Smooth muscle cell (in vitro differentiated cells): Measurements from ENCODE around the gene POLRMT. TPM values are rescaled to one million over a fixed set of nuclear protein-coding genes. Genes with fewer than 3 reads are reported as not detected.
A peak's percentile ranks its signal among the peaks of the same experiment; 100 is the strongest.

ENCODE experiments used
- DNase-seq: peaks from one replicate; lab custom pipeline; 2025; ENCODE audit not compliant: unreplicated experiment; lab: John Stamatoyannopoulos, UW
- H2AFZ ChIP-seq: fragments of 200-600 bp; sonication (generic); 2 replicates; pipeline ENCODE4 v1.6.0; 2016; ENCODE audit warnings: antibody characterized with exemption, low read depth, mild to moderate bottlenecking
- H3F3A ChIP-seq: fragments of 200-600 bp; sonication (generic); 2 replicates; pipeline ENCODE4 v1.6.0; 2017; ENCODE audit warnings: antibody characterized with exemption, low read depth
- H3K27ac ChIP-seq: fragments of 200-600 bp; sonication (generic); 2 replicates; pipeline ENCODE4 v1.5.1; 2016; ENCODE audit warnings: low read depth, mild to moderate bottlenecking
- H3K27me3 ChIP-seq: fragments of 200-600 bp; sonication (generic); 2 replicates; pipeline ENCODE4 v1.6.1; 2016; ENCODE audit warnings: low read depth, mild to moderate bottlenecking
- H3K36me3 ChIP-seq: fragments of 200-600 bp; sonication (generic); 2 replicates; pipeline ENCODE4 v1.5.1; 2016; ENCODE audit warnings: low read depth
- H3K4me1 ChIP-seq: fragments of 200-600 bp; sonication (generic); 2 replicates; pipeline ENCODE4 v1.5.1; 2016; ENCODE audit warnings: low read depth
- H3K4me2 ChIP-seq: fragments of 200-600 bp; sonication (generic); 2 replicates; pipeline ENCODE4 v1.6.0; 2016; ENCODE audit warnings: mild to moderate bottlenecking
- H3K4me3 ChIP-seq: fragments of 200-600 bp; sonication (generic); 2 replicates; pipeline ENCODE4 v1.5.1; 2016; ENCODE audit warnings: mild to moderate bottlenecking
- H3K79me2 ChIP-seq: fragments of 200-600 bp; sonication (generic); 2 replicates; pipeline ENCODE4 v1.6.0; 2016; ENCODE audit warnings: low read depth, mild to moderate bottlenecking
- H3K9ac ChIP-seq: fragments of 200-600 bp; sonication (generic); 2 replicates; pipeline ENCODE4 v1.6.0; 2016; ENCODE audit warnings: low read depth
- H3K9me3 ChIP-seq: fragments of 200-600 bp; sonication (generic); replicated peaks from 2 replicates; pipeline ENCODE4 v1.5.1; 2016; ENCODE audit warnings: low read depth
- H4K20me1 ChIP-seq: fragments of 200-600 bp; sonication (generic); 2 replicates; pipeline ENCODE4 v1.6.0; 2016; ENCODE audit warnings: low read depth
- CTCF ChIP-seq: fragments of 200-600 bp; sonication (generic); IDR thresholded peaks from 2 replicates; pipeline ENCODE4 v1.5.1; 2017; ENCODE audit warnings: borderline replicate concordance, mild to moderate bottlenecking, antibody characterized with exemption; ENCODE audit not compliant: insufficient read depth, poor library complexity, severe bottlenecking
- WGBS: methylation state at CpG from one replicate; pipeline ENCODE4 v1.1.7; 2016; ENCODE audit warnings: low lambda C conversion rate; 5-methylcytosine and 5-hydroxymethylcytosine counted together
- polyA plus RNA-seq: library from polyadenylated mRNA; unstranded; fragments of >200 nt; fragmentation: Nextera tagmentation; extraction: Ambion mirVana; gene quantifications from 2 replicates; pipeline ENCODE4 v1.2.1, GENCODE V29; 2016
- total RNA-seq: library from RNA; depleted of rRNA; stranded (reverse); fragments of >200 nt; gene quantifications from 2 replicates; pipeline ENCODE4 v1.2.3, GENCODE V29; 2014

POLRMT gene
- total RNA-seq = 15.2 and 23.8 TPM in 2 replicates
- 65.3 and 74.2 TPM in 2 replicates for polyA plus RNA-seq

GRCh38 chr19:633068-633785 lies at the start of gene POLRMT:
TSS of gene POLRMT (minus strand) at chr19:633537. CDS start at chr19:633512, 25 bp downstream.
- peak; percentile 91 for DNase-seq
- H3F3A ChIP-seq = no peaks in the 10 kb centered on the region
- H3K4me2 ChIP-seq = peak within 1 kb of the TSS; percentile 98
- H3K27ac ChIP-seq = peak within 1 kb of the TSS; percentile 79
- H3K79me2 ChIP-seq = peaks cover 9% of the 10 kb centered on the region
- H3K4me1 ChIP-seq = peaks cover 7% of the 10 kb centered on the region
- H3K36me3 ChIP-seq = no peaks in the 10 kb centered on the region
- WGBS = 1% methylated on average over 65 of the region's 67 CpGs
- no peaks in the 10 kb centered on the region for H4K20me1 ChIP-seq
- peak within 1 kb of the TSS; percentile 88 for H3K4me3 ChIP-seq
- H2AFZ ChIP-seq = peak within 1 kb of the TSS; percentile 99
- TF ChIP-seq CTCF = no peak
- no peaks in the 10 kb centered on the region for H3K27me3 ChIP-seq
- H3K9me3 ChIP-seq = no peaks in the 10 kb centered on the region
- peak within 1 kb of the TSS; percentile 83 for H3K9ac ChIP-seq

DNA sequence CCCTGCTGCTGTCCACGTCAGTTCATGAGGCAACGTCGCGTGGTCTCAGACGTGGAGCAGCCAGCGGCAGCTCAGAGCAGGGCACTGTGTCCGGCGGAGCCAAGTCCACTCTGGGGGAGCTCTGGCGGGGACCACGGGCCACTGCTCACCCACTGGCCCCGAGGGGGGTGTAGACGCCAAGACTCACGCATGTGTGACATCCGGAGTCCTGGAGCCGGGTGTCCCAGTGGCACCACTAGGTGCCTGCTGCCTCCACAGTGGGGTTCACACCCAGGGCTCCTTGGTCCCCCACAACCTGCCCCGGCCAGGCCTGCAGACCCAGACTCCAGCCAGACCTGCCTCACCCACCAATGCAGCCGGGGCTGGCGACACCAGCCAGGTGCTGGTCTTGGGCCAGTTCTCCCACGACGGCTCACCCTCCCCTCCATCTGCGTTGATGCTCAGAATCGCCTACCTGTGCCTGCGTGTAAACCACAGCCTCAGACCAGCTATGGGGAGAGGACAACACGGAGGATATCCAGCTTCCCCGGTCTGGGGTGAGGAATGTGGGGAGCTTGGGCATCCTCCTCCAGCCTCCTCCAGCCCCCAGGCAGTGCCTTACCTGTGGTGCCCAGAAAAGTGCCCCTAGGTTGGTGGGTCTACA lies 49.5 kb upstream of the POLRMT start:
- H2AFZ ChIP-seq = no peak overlapping the region
- peaks cover 26% of the 10 kb centered on the region for H4K20me1 ChIP-seq
- H3K4me1 ChIP-seq = peaks cover 10% of the 10 kb centered on the region
- no peak overlapping the region for H3K4me2 ChIP-seq
- H3K9ac ChIP-seq = no peak overlapping the region
- no peaks in the 10 kb centered on the region for H3K36me3 ChIP-seq
- no peak overlapping the region for H3K4me3 ChIP-seq
- H3K79me2 ChIP-seq = peaks cover 12% of the 10 kb centered on the region
- H3K9me3 ChIP-seq = no peaks in the 10 kb centered on the region
- peaks cover 14% of the 10 kb centered on the region for H3F3A ChIP-seq
- no peaks in the 10 kb centered on the region for H3K27me3 ChIP-seq
- DNase-seq = no peak
- H3K27ac ChIP-seq = no peak overlapping the region
- TF ChIP-seq CTCF = no peak
- WGBS = 96% methylated on average over 23 of the region's 25 CpGs

DNA sequence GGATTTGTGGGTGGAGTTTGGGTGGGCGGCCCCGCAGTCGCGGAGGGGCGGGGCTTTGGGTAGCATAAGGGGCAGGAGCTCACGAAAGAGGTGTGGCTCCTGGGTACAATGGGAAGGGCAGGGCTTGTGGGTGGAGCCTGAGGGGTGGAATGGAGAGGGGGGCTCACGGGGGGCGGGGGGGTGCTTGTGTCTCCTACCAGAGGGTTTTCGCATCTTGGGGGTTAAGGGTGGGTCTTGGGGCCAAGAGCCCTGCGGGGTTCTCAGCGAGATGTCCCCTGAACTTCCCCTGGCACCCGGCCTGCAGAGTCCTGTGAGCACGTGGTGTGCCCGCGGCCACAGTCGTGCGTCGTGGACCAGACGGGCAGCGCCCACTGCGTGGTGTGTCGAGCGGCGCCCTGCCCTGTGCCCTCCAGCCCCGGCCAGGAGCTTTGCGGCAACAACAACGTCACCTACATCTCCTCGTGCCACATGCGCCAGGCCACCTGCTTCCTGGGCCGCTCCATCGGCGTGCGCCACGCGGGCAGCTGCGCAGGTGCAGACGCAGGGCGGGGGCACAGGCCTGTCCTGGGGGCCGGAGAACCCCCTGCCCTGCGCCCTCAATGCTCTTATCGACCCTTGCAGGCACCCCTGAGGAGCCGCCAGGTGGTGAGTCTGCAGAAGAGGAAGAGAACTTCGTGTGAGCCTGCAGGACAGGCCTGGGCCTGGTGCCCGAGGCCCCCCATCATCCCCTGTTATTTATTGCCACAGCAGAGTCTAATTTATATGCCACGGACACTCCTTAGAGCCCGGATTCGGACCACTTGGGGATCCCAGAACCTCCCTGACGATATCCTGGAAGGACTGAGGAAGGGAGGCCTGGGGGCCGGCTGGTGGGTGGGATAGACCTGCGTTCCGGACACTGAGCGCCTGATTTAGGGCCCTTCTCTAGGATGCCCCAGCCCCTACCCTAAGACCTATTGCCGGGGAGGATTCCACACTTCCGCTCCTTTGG lies 48.0 kb upstream of the POLRMT start:
- H3K27ac ChIP-seq = peak overlapping the region; percentile 98
- 93% methylated on average over 47 of the region's 54 CpGs for WGBS
- no peaks in the 10 kb centered on the region for H3K9me3 ChIP-seq
- H3K4me3 ChIP-seq = no peak overlapping the region
- DNase-seq = no peak
- H3K4me1 ChIP-seq = peaks cover 10% of the 10 kb centered on the region
- peaks cover 29% of the 10 kb centered on the region for H4K20me1 ChIP-seq
- no peak overlapping the region for H3K9ac ChIP-seq
- peaks cover 14% of the 10 kb centered on the region for H3F3A ChIP-seq
- no peaks in the 10 kb centered on the region for H3K36me3 ChIP-seq
- peaks cover 18% of the 10 kb centered on the region for H3K79me2 ChIP-seq
- no peak overlapping the region for H3K4me2 ChIP-seq
- H2AFZ ChIP-seq = no peak overlapping the region
- no peak for TF ChIP-seq CTCF
- no peaks in the 10 kb centered on the region for H3K27me3 ChIP-seq
